HepG2 (cell line): ENCODE data around the gene RAB24. TPM values are rescaled to one million over a fixed set of nuclear protein-coding genes. Genes with fewer than 3 reads are reported as not detected.
A peak's percentile ranks its signal among the peaks of the same experiment; 100 is the strongest.

ENCODE experiments used
- ATAC-seq: fragments of 200-7000 bp; cut with Tn5 transposase; 3 replicates; pipeline ENCODE4 v1.9.1; 2020; ENCODE audit warnings: mild to moderate bottlenecking, moderate library complexity
- BruUV-seq: library from RNA; stranded (reverse); fragments of 400-500 nt; replicated peaks from 2 replicates; lab custom pipeline; 2021; lab: Mats Ljungman, UMichigan
- CTCF ChIA-PET: fragments of 300-600 bp; formaldehyde crosslinking; extraction: SDS; loops from one replicate; lab custom pipeline; 2021; ENCODE audit warnings: low total read pairs, inconsistent platforms, low intra/inter-chr PET ratio; lab: Yijun Ruan, JAX
- POLR2A ChIA-PET: fragments of 350-600 bp; sonication (Branson Sonifier 250); formaldehyde crosslinking; loops from one replicate; lab custom pipeline; 2020; ENCODE audit warnings: antibody characterized with exemption, inconsistent platforms; lab: Yijun Ruan, JAX
- DNase-seq: peaks from one replicate; pipeline ENCODE4 v3.0.0-alpha.2; 2015; ENCODE audit warnings: low spot score
- FAIRE-seq: peaks from 3 replicates; lab custom pipeline; 2011; peaks lifted over from hg19 to GRCh38; lab: Jason Lieb, UNC
- H2AFZ ChIP-seq: one replicate; pipeline ENCODE4 v1.6.1; 2011; ENCODE audit warnings: low read length, inconsistent platforms
- H3K27ac ChIP-seq: fragments of 300-600 bp; 3 replicates; pipeline ENCODE4 v1.8.0; 2011; ENCODE audit warnings: mixed run types, mild to moderate bottlenecking, mixed read lengths, low read length, inconsistent platforms; ENCODE audit not compliant: insufficient read depth; ENCODE audit errors: extremely low read length
- H3K27me3 ChIP-seq, 2 experiments: fragments of 200-600 bp in 1 of 2; 2 replicates in 1 of 2; 3 replicates in 1 of 2; pipeline versions ENCODE4 v1.6.0 to v1.8.0; 2011; ENCODE audit warnings: low read length in 2 of 2, mild to moderate bottlenecking in 2 of 2, moderate library complexity in 2 of 2, inconsistent platforms in 1 of 2; ENCODE audit not compliant: insufficient read depth in 2 of 2, control insufficient read depth in 1 of 2
- H3K36me3 ChIP-seq, 2 experiments: fragments of 200-600 bp in 1 of 2; replicated peaks in 1 of 2; 2 replicates in 1 of 2; 3 replicates in 1 of 2; pipeline versions ENCODE4 v1.5.1 to v1.8.0; 2011; ENCODE audit warnings: low read length in 2 of 2, inconsistent platforms in 1 of 2; ENCODE audit not compliant: insufficient read depth in 2 of 2, control insufficient read depth in 1 of 2
- H3K4me1 ChIP-seq: 2 replicates; pipeline ENCODE4 v1.5.1; 2012; ENCODE audit warnings: low read length, inconsistent platforms; ENCODE audit not compliant: insufficient read depth
- H3K4me2 ChIP-seq: 2 replicates; pipeline ENCODE4 v1.6.0; 2011; ENCODE audit warnings: low read depth, low read length, inconsistent platforms
- H3K4me3 ChIP-seq, 3 experiments: fragments of 200-600 bp in 1 of 3; sonication (generic), shearing (Covaris generic) in 1 of 3; replicated peaks in 1 of 3; 2 replicates each; pipeline ENCODE4 v1.5.1; 2011 to 2016; ENCODE audit warnings: low read length in 3 of 3, inconsistent platforms in 2 of 3, low read depth in 2 of 3, mild to moderate bottlenecking in 2 of 3, control low read depth in 1 of 3, mixed read lengths in 1 of 3; ENCODE audit not compliant: insufficient read depth in 1 of 3
- H3K79me2 ChIP-seq: one replicate; pipeline ENCODE4 v1.6.1; 2011; ENCODE audit warnings: low read length, inconsistent platforms; ENCODE audit not compliant: insufficient read depth
- H3K9ac ChIP-seq: 2 replicates; pipeline ENCODE4 v1.6.0; 2011; ENCODE audit warnings: mild to moderate bottlenecking, low read depth, low read length, inconsistent platforms; ENCODE audit not compliant: insufficient read depth
- H3K9me3 ChIP-seq: 2 replicates; pipeline ENCODE4 v1.5.1; 2012; ENCODE audit warnings: mild to moderate bottlenecking, low read length
- H4K20me1 ChIP-seq: 2 replicates; pipeline ENCODE4 v1.6.0; 2011; ENCODE audit warnings: inconsistent platforms, mild to moderate bottlenecking, low read length, moderate library complexity; ENCODE audit not compliant: insufficient read depth
- ARNTL ChIP-seq: sonication (generic); formaldehyde crosslinking; IDR thresholded peaks from 2 replicates; pipeline ENCODE4 v1.4.0; 2020; ENCODE audit warnings: mild to moderate bottlenecking, missing genetic modification reagents
- ATF7 ChIP-seq, 2 experiments: fragments of 450-650 bp in 1 of 2; sonication (generic) in 1 of 2; formaldehyde crosslinking in 1 of 2; IDR thresholded peaks; 2 replicates each; pipeline versions ENCODE4 v1.4.0 to v1.6.1; 2016 to 2020; ENCODE audit warnings: antibody characterized with exemption in 1 of 2, mild to moderate bottlenecking in 1 of 2, missing genetic modification reagents in 1 of 2
- DPF2 ChIP-seq: sonication (generic); formaldehyde crosslinking; IDR thresholded peaks from 2 replicates; pipeline ENCODE4 v1.4.0; 2020; ENCODE audit warnings: mild to moderate bottlenecking, low read depth, missing genetic modification reagents, borderline replicate concordance
- GTF3A ChIP-seq: sonication (generic); formaldehyde crosslinking; conservative IDR thresholded peaks from 2 replicates; pipeline ENCODE4 v1.4.0; 2020; ENCODE audit warnings: mild to moderate bottlenecking, missing genetic modification reagents
- HIVEP1 ChIP-seq: sonication (generic); formaldehyde crosslinking; IDR thresholded peaks from 2 replicates; pipeline ENCODE4 v1.4.0; 2020; ENCODE audit warnings: mild to moderate bottlenecking, missing genetic modification reagents
- MYC ChIP-seq: sonication (generic); formaldehyde crosslinking; IDR thresholded peaks from 2 replicates; pipeline ENCODE4 v1.9.0; 2021; ENCODE audit warnings: missing genetic modification reagents, borderline replicate concordance
- RORA ChIP-seq: sonication (generic); formaldehyde crosslinking; IDR thresholded peaks from 2 replicates; pipeline ENCODE4 v1.5.0; 2020; ENCODE audit warnings: mild to moderate bottlenecking, missing genetic modification reagents, moderate library complexity
- SMAD3 ChIP-seq: sonication (generic); formaldehyde crosslinking; IDR thresholded peaks from 2 replicates; pipeline ENCODE4 v1.4.0; 2020; ENCODE audit warnings: missing genetic modification reagents
- SP2 ChIP-seq: sonication (generic); formaldehyde crosslinking; IDR thresholded peaks from 2 replicates; pipeline ENCODE4 v1.5.1; 2020; ENCODE audit warnings: mild to moderate bottlenecking, missing genetic modification reagents
- SP4 ChIP-seq: sonication (generic); formaldehyde crosslinking; IDR thresholded peaks from 2 replicates; pipeline ENCODE4 v1.8.1; 2023; ENCODE audit warnings: mild to moderate bottlenecking, missing genetic modification reagents
- ZBTB44 ChIP-seq: sonication (generic); formaldehyde crosslinking; IDR thresholded peaks from 2 replicates; pipeline ENCODE4 v1.4.0; 2020; ENCODE audit warnings: missing genetic modification reagents
- ZNF720 ChIP-seq: sonication (generic); formaldehyde crosslinking; IDR thresholded peaks from 2 replicates; pipeline ENCODE4 v1.4.0; 2020; ENCODE audit warnings: missing genetic modification reagents
- WGBS: methylation state at CpG from one replicate; pipeline ENCODE4 v1.1.6; 2017; ENCODE audit warnings: low lambda C conversion rate; 5-methylcytosine and 5-hydroxymethylcytosine counted together
- in situ Hi-C: cut with HindIII; loops from 2 replicates; pipeline ENCODE4 v1.10.0; 2017; ENCODE audit warnings: low pct_unique_long_range_greater_than_20kb; ENCODE audit not compliant: extremely low pct_ligation_motif_present
- intact Hi-C: fragments of 100-400 bp; cut with micrococcal nuclease; formaldehyde crosslinking; loops from one replicate; pipeline ENCODE4 v1.10.0; 2022; ENCODE audit not compliant: unreplicated experiment
- polyA plus RNA-seq, 8 experiments: library from polyadenylated mRNA; depleted of rRNA in 3 of 8; stranded (reverse) in 7 of 8; unstranded in 1 of 8; fragments of >200 nt; fragmentation: Illumina TruSeq in 4 of 8; extraction: Trizol in 4 of 8; gene quantifications; 2 replicates each; pipeline versions ENCODE4 v1.2.1 to v1.2.3, GENCODE V29; 2011 to 2016; ENCODE audit warnings: low read depth in 4 of 8, missing spikeins in 1 of 8, mixed read lengths in 1 of 8; ENCODE audit not compliant: insufficient read depth in 1 of 8
- total RNA-seq, 5 experiments: library from RNA; depleted of rRNA; stranded (reverse); fragments of >200 nt; fragmentation: Illumina TruSeq; extraction: Trizol; gene quantifications; 2 replicates each; pipeline ENCODE4 v1.2.3, GENCODE V29; 2016; ENCODE audit warnings: low read depth in 1 of 5

RAB24 gene
- total and polyA plus RNA-seq, 2 of the 13 experiments (the other 11 are each of a cell fraction or from before 2014, with no cell fraction given): 22.9 to 63.7 TPM

GRCh38 chr5:177329883-177330282, 26.4 kb upstream of the RAB24 start (continued):
- no peak for TF ChIP-seq ZBTB44 (CRISPR knock-in tag)
- no peak for TF ChIP-seq RORA
- TF ChIP-seq GTF3A (CRISPR knock-in tag): no peak
- TF ChIP-seq HIVEP1 (CRISPR knock-in tag): no peak
- no peak for TF ChIP-seq SP2 (CRISPR knock-in tag)

- Histone ChIP-seq H3K4me2 (no peak overlapping the region), H3K36me3 (peaks cover 14 to 47% of the 10 kb centered on the region in 2 experiments), H3K79me2 (peaks cover 8% of the 10 kb centered on the region), H4K20me1 (no peaks in the 10 kb centered on the region), H3K27me3 (no peaks in the 10 kb centered on the region), H3K4me3 (no peak overlapping the region), H3K9me3 (no peaks in the 10 kb centered on the region), H3K9ac (peak overlapping the region; percentile 61; the same call in 1 of the 2 replicates)
- 96% methylated on average over 19 of the region's 19 CpGs for WGBS
- DNase-seq: no peak
- CTCF ChIA-PET: no interaction called here
- BruUV-seq: no TSS peak
- POLR2A ChIA-PET: interaction anchor here (0.9 to 2.7 kb wide), 5 partner anchors 24 to 126 kb away, joined by 3 to 31 read pairs (median 9); partner anchors contain the start of gene LMAN2
- in situ Hi-C loops: no loop called here
- TF ChIP-seq ZNF720 (CRISPR knock-in tag) (no peak), SP4 (CRISPR knock-in tag) (0 out of 2 replicates have a peak, but pooled peaks have one; percentile 6), ATF7 (IDR thresholded peaks at IDR 0.05) (0 out of 2 replicates have a peak, but pooled peaks have one; percentile 8), ATF7 (CRISPR knock-in tag; IDR thresholded peaks at IDR 0.05) (no peak), MYC (no peak), SMAD3 (no peak), DPF2 (CRISPR knock-in tag) (no peak), ARNTL (CRISPR knock-in tag) (no peak)
- TF ChIP-seq, all 625 proteins: peak for 2
- peak overlapping the region; percentile 83 for H3K27ac ChIP-seq
- FAIRE-seq: no peak
- no peak overlapping the region for H2AFZ ChIP-seq
- intact Hi-C loops: loop anchor here (5.0 kb wide), 1 partner anchor 119 kb away; the partner anchor contains the start of gene PRR7
- peaks cover 52% of the 10 kb centered on the region for H3K4me1 ChIP-seq
- no peak for ATAC-seq
Observed at GRCh38 chr5:177328545-177329231, 25.2 kb upstream of the RAB24 start.
